Measurements from ENCODE around the gene SMURF1.

Gene SMURF1

GRCh38 chr7:98997846-98998245, 146.1 kb downstream of the SMURF1 start:
- no peak for TF ChIP-seq CTCF (IDR thresholded peaks at IDR 0.05; ENCODE audit: insufficient read depth, low read depth, low read length, missing control alignments)
- no peak overlapping the region for H3K4me3 ChIP-seq (ENCODE audit: low read length)
- DNase-seq (ENCODE audit: low read depth), result no peak

- DNase-seq (ENCODE audit: low read depth), result no peak
- H3K4me3 ChIP-seq (ENCODE audit: low read length), result no peak overlapping the region
- TF ChIP-seq CTCF (IDR thresholded peaks at IDR 0.05; ENCODE audit: insufficient read depth, low read depth, low read length, missing control alignments), result no peak
These were observed 147.8 kb downstream of the SMURF1 start for GRCh38 chr7:98996150-98996552.

- DNase-seq (ENCODE audit: low read depth), result no peak
- H3K4me3 ChIP-seq (ENCODE audit: low read length), result no peak overlapping the region
- no peak for TF ChIP-seq CTCF (IDR thresholded peaks at IDR 0.05; ENCODE audit: insufficient read depth, low read depth, low read length, missing control alignments)
These were observed 148.3 kb downstream of the SMURF1 start for GRCh38 chr7:98995523-98996149.

- DNase-seq (ENCODE audit: low read depth), result no peak
- no peak overlapping the region for H3K4me3 ChIP-seq (ENCODE audit: low read length)
- no peak for TF ChIP-seq CTCF (IDR thresholded peaks at IDR 0.05; ENCODE audit: insufficient read depth, low read depth, low read length, missing control alignments)
These were observed 148.8 kb downstream of the SMURF1 start for GRCh38 chr7:98995111-98995510.

GRCh38 chr7:98994046-98994944, 149.6 kb downstream of the SMURF1 start:
- DNase-seq (ENCODE audit: low read depth), result no peak
- H3K4me3 ChIP-seq (ENCODE audit: low read length), result no peak overlapping the region
- no peak for TF ChIP-seq CTCF (IDR thresholded peaks at IDR 0.05; ENCODE audit: insufficient read depth, low read depth, low read length, missing control alignments)

GRCh38 chr7:98993024-98993897, 150.6 kb downstream of the SMURF1 start:
- no peak for TF ChIP-seq CTCF (IDR thresholded peaks at IDR 0.05; ENCODE audit: insufficient read depth, low read depth, low read length, missing control alignments)
- DNase-seq (ENCODE audit: low read depth), result no peak
- H3K4me3 ChIP-seq (ENCODE audit: low read length), result no peak overlapping the region

Data from epithelial cell of esophagus (primary cell).